Panc1 (cell line): ENCODE data around the gene SPOCK1.

Experiments used
- CTCF ChIP-seq: fragments of 450-650 bp; IDR thresholded peaks from 2 replicates; pipeline ENCODE4 v1.5.1; 2017; ENCODE audit warnings: mild to moderate bottlenecking
- POLR2AphosphoS5 ChIP-seq: IDR thresholded peaks from 2 replicates; pipeline ENCODE4 v1.6.1; 2012; ENCODE audit warnings: mild to moderate bottlenecking, low read depth, low read length, moderate library complexity
- REST ChIP-seq, 2 experiments: IDR thresholded peaks; 2 replicates each; pipeline ENCODE4 v1.6.1; 2011 to 2012; ENCODE audit warnings: low read depth in 2 of 2, control low read depth in 1 of 2, low read length in 1 of 2, mild to moderate bottlenecking in 1 of 2, moderate library complexity in 1 of 2; ENCODE audit not compliant: insufficient read depth in 1 of 2
- SIN3A ChIP-seq: IDR thresholded peaks from 2 replicates; pipeline ENCODE4 v1.6.1; 2012; ENCODE audit warnings: low read depth, mild to moderate bottlenecking, low read length, moderate library complexity, borderline replicate concordance; ENCODE audit not compliant: insufficient read depth

- TF ChIP-seq CTCF = no peak
- no peak for TF ChIP-seq POLR2AphosphoS5
- no peak for TF ChIP-seq SIN3A
- TF ChIP-seq REST (IDR thresholded peaks at IDR 0.05; ENCODE audit: insufficient read depth in 1 of 2, low read depth in 2 of 2, low read length in 1 of 2) = no peak
These were observed 488.9 kb downstream of the SPOCK1 start for GRCh38 chr5:137010226-137010625.
